Measurements from ENCODE around the gene MTRF1.

The MTRF1 gene

DNA sequence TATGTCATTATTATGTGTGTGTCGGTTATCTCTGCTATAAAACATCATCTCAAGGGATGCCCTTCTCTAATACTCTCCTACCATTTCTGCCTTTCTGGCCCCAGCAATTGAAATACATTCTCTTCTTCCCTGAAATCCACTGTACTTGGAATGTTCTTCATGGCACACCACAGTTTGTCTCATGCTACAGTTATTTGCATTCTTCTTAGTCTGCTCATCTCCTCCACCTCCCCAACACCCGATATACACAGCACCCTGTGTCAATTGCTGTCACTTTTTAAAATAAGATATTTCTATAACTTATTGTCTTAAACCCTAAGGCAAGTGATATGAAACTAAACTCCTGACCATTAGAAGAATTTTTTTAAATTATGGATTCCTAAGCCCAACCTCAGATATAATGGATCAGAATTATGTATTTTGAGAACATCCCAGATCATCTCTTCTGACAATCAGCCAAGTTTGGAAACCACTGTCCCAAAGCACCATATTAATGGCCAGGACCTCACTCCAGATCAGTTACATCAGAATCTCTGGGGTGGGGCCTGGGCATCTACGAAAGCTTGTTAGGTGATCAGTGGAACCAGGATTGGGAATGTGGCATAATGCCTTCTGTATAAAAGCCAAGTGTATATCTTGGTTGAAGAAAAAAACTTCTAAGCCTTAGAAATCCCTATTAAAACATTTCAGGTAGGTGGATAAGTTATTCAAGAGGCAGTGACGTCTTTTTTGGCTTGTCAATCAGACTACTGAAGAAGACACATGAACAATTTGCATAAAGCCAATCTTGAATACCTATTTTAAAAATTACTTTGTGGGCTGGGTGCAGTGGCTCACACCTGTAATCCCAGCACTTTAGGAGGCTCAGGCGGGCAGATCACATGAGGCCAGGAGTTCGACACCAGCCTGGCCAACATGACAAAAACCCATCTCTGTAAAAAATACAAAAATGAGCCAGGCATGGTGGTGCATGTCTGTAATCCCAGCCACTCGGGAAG, 39.0 kb downstream of the MTRF1 start:
- DNase-seq (ENCODE audit: low read depth in 2 of 2), result no peak

DNA sequence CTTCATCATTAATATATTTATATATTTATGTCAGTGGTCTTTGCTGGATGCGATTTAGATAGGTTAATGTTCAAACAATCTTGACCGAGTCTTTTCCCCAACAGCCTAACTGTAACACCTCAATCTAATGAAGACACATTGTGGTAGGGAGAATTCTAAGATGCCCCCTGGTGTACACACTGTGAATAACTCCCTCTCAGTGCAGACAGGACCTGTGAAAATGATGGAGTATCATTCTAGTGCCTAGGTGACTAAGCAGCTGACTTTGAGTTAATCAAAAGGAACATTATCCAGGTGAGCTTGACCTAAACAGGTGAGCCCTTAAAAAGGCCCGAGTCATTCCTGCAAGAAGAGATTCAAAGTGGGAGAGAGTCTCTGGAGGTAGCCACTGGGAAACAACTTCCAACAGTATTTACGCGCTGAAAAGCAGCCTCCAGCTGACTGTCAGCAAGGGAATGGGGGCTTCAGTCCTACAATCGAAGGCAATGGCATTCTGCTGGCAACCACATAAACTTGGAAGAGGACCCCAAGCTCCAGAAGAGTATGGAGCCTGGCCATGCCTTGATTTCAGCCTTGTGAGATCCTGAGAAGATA, 41.0 kb downstream of the MTRF1 start:
- DNase-seq (ENCODE audit: low read depth in 2 of 2), result peak; percentile 26 to 45

DNA sequence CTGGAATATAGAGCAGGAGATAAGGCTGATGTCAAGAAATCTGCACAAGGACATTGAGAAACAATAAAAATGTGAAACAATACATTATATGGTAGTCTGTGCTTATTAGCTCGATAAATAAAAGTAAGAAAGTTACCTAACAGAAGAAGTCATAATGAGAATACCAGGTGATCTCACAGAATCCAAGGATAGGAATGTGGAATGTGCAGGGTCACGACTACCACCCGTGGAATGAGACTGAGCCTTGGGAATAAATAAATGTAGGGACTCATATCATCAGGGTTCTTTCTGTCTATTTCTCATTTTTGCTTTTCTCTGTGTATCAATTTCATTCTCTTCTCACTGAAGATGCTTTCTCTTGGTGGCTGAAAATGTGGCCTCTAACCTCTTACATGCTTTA, 43.0 kb downstream of the MTRF1 start:
- no peak for DNase-seq (ENCODE audit: low read depth in 2 of 2)

DNA sequence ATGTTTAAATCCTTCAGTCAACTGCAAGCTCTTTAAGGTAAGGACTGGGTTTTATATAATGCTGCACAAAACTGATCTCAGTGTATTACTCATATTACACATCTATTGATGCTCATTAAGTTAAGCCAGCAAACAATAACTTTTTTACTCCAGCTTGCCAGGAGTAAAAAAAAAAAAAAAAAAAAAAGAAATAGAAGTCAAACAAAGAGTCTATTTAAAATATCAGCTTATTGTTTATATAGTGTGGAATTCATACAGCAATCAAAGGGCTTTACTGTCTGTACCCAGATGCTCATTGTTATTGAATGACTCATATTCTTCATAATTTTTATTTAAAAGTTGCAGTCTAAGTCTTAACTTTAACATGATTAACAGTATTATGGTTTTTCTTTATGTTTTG, 47.2 kb downstream of the MTRF1 start:
- DNase-seq (ENCODE audit: low read depth in 2 of 2), result no peak

DNA sequence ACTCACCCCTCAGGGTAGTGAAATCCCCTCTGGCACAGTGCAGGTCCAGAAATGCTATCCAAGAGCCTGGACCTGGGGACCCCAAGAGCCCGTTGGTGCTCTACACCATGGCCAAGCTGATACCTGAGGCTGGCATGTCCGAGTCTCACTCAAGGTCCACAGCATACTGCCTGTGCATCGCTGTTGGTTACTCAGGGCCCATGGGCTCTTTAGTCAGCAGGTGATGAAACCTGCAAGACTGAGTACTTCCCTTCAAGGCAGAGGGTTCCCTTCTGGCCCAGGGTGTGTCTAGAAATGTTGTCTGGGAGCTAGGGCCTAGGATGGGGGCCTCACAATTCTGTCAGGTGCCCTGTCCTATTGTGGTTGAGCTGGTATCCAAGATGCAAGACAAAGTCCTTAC, 49.5 kb downstream of the MTRF1 start:
- DNase-seq (ENCODE audit: low read depth in 2 of 2), result no peak

DNA sequence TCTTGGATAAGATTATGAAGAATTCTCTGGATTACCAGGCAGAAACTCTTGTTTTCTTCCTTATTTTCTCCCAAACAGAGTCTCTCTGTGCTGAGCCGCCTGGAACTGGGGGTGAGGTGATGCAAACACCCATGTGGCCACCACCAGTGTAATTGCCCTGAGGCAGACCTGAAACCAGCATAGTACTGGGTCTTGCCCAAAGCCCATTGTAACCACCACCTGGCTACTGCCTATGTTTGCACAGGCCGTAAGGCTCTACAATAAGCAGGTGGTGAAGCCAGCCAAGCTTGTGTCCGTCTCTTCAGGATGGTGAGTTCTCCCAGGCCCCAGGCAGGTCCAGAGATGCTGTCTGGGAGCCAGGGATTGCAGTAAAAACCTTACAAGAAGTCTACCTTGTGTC, 50.1 kb downstream of the MTRF1 start:
- DNase-seq (ENCODE audit: low read depth in 2 of 2), result no peak

DNA sequence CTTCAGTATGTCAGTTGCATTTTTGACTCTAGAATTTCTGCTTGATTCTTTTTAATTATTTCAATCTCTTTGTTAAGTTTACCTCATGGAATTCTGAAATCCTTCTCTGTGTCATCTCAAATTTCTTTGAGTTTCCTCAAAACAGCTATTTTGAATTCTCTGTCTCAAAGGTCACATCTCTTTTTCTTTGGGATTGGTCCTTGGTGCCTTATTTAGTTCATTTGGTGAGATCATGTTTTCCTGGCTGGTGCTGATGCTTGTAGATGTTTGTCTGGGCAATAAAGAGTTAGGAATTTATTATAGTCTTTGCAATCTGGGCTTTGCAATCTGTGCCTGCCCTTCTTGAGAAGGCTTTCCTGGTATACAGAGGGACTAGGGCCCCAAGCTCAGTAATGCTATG, 50.5 kb downstream of the MTRF1 start:
- no peak for DNase-seq (ENCODE audit: low read depth in 2 of 2)

DNA sequence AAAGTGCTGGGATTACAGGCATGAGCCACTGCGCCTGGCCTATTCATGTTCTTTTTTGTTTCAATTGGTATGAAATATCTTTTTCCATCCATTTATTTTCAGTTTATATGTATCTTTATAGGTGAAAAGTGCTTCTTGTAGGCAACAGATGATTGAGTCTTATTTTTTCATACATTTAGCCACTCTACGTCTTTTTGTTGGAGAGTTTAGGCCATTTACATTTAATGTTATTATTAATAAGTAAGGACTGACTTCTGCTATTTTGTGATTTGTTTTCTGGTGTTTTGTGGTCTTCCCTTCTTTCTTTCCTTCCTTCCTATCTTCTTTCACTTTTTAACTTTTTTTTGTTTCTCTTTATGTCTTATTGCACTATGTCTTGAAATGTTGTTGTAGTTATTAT, 52.3 kb downstream of the MTRF1 start:
- no peak for DNase-seq (ENCODE audit: low read depth in 2 of 2)

DNA sequence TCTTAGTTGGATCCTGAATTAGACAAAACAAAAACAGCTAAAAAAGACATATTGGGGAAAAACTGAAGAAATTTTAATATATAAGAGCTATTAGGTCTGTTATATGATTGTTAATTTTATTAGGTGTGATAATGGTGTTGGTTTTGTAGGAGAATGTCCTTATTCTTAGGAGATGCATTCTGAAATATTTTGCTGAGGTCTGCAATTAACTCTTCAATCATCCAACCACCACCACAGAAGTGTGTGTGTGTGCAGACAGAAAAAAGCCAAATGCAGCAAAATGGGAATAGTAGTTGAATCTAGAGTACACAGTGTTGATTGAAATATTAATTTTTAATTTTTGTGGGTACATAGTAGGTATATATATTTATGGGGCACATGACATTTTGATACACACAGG, 56.9 kb downstream of the MTRF1 start:
- DNase-seq (ENCODE audit: low read depth in 2 of 2), result no peak

DNA sequence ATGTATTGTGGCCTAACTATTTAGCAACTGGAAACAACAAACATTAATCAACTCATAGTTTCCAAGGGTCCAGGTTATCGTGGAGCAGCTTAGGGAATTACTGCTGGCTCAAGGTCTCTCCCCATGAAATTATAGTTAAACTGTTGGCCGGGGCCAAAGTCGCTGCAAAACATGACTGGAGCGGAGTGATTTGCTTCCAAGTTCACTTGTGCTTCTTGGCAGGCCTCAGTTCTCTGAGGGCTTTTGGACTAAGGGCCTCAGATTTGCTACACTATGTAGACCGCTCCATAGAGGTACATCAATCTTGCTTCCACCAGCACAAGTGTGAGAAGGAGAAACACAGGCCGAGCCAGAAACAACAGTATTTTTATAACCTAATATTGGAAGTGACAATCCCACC, 59.6 kb downstream of the MTRF1 start:
- no peak for DNase-seq (ENCODE audit: low read depth in 2 of 2)

DNA sequence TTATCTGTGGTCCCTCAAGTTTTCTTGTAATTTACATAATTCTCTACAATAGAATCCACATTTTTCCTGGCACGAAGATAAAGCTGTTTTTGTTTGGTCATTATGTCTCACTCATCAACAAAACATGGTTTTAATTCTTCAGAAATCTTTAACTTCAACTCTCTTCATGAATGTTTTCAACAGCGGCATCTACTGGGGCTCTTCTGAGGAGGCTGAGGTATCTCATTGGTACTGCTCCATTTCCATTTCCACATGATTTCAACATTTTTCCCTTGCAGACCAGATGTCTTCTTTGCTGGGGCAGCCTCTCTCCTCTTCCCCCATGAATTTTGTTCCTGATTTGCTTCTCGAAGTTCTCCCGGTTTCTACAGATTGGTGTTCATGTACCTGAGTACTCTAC, 63.2 kb downstream of the MTRF1 start:
- DNase-seq (ENCODE audit: low read depth in 2 of 2), result no peak

DNA sequence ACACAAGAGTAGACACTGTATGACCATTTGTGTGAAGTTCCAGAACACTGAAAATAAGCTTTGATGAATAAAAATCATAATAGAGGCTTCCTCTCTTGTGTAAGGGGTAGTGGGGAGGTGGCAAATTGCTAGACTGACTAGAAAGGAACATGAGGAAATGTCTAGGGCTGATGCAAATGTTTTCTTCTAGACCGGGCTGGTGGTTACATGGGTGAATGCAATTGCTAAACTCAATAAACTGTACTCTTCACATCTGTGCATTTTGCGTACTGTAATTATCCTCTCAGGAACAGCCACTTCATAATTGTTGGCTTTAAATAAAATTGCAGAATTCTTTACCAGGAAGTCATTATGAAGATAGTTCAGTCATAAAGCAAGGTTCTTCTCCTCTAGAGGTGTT, 63.9 kb downstream of the MTRF1 start:
- DNase-seq (ENCODE audit: low read depth in 2 of 2), result no peak

DNA sequence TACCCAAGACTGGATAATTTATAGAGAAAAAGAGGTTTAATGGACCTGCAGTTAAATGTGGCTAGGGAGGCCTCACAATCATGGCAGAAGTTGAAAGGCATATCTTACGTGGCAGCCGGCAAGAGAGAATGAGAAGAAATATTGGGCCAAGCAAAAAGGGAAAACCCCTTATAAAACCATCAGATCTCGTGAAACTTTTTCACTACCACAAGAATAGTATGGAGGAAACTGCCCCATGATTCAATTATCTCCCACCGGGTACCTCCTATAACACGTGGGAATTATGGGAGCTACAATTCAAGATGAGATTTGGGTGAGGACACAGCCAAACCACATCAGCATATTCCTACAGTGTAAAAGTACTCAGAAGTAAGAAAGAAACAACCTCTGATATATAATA, 64.3 kb downstream of the MTRF1 start:
- no peak for DNase-seq (ENCODE audit: low read depth in 2 of 2)

DNA sequence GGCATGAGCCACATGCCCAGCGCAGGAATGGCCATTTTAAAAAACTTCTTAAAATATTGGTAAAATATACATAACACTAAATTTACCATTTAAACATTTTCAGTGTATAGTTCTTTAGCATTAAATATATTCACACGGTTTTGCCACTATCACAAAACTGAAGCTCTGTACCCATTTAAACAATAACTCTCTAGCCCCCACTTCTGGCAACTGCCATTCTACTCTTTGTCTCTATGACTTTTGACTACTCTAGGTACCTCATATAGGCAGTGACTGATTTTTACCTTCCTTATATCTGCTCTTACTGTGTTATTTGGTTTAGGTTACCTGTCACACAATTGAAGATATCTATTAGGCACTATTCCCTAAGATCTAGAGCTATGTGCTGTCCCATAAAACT, 66.8 kb downstream of the MTRF1 start:
- no peak for DNase-seq (ENCODE audit: low read depth in 2 of 2)

DNA sequence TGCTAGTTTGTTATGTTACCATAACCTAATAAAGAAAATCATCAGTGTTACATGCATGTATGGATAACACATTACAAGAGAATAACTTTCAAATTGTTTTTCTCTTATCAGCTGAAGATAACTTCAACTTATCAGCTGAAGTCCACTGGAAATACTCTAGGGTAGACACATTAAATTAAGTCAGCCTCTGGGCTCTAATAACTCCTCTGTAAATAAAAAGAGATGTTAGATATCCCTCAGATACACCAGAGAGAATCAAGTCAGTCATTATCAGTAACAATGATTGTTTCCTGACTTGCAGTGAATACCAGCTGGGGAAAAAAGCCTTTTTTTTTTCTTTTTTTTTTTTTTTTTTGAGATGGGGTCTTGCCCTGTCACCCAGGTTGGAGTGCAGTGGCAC, 67.4 kb downstream of the MTRF1 start:
- DNase-seq (ENCODE audit: low read depth in 2 of 2), result no peak

DNA sequence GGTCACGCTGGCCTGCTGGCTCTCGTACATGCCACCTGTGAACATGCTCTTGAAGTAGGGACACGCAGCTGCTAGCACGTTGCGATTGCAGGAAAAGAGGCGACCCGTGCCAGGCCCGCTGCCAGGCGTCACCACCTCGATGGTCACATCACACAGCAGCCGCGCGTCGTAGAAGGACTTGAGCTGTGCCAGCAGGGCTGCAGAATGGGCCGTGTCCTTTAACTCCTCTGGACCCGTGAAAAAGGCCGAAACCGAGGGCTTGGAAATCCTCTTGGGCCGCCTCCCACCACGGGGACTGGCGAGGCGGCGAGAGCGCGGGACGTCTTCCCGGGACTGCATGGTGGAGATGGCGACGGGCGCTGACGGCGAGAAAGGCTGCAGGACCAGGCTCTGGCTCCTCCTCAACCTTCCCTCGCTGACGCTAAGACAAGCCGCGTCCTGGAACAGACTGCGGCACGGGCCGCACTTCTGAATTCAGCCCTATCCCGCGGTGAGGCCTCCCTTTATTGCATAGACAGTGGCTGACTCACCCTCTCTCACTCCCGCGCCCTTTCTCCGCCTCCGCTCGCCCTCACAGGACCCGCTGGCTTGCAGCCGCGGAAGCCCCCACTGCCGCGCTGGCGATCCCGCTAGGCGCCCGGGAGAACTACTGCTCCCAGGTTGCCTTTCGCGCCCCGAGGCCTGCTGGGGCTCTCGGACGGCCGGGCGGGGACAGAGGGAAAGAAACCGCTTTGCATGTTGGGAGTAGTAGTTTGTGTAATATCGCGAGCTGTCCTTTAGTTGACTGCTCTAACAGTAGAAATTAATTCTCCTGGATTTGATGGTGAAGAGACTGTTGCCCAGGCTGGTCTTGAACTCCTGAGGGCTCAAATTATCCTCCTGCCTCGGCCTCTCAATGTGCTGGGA, 69.2 kb downstream of the MTRF1 start, which contains the start of gene KBTBD7:
Gene KBTBD7, minus strand, starts transcription at position 651 of the 906 bp plus-strand sequence. Its CDS starts 312 bp downstream, at position 339.
- DNase-seq (ENCODE audit: low read depth in 2 of 2), result peak; percentile 89 to 91

DNA sequence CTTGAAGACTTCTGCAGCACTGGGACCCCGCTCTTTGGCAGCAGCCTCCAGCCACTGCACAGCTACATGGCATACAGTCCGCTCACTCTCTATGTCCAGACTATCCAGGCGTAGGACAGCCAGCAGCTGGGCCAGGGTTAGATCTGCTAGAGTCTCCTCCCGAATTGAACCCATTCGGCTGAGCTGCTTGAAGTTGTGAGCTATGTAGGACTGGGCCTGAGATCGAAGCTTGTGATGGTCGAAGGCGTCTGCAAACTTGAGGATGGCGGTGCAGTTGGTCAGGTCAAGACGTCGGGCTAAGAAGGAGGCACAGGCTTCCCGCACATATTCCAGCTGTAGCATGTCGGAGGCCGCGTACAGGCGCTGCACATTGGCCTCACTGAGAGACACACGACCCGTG, 69.9 kb downstream of the MTRF1 start:
- DNase-seq (ENCODE audit: low read depth in 2 of 2), result no peak

DNA sequence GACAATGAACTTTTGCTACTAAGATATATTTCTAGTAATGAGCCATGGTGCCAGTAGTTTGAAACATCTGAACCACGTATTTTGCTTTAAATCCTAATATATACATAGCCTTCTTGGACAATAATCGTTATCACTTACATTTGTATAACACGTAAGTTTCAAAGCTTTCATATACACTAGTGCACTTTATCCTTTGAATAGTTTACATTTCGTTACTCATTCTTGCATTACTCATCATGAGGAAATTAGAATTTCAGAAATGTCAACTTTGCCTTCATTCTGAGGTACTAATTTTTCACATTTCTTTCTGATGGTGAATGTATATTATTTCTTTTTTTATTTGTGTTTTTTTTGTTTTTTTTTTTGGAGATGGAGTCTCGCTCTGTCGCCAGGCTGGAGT, 74.8 kb downstream of the MTRF1 start:
- no peak for DNase-seq (ENCODE audit: low read depth in 2 of 2)

DNA sequence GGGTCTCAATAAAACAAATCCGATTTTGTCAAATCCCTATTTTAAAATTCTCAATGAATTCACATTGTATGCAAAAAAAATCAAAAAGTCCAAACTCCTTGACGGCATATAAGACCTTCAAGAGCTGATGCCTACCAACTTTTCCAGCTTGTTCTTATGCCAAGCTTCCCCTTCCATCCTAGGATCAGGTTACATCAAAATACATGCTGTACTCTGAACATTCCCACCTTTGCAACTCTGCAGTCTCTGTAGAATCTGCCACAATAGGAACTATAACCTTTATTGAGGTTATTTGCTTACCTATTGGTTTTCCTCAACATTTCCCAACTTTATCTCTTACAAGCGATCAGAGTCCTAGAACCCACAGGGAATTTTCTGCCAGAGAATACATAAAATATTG, 76.9 kb downstream of the MTRF1 start:
- DNase-seq (ENCODE audit: low read depth in 2 of 2), result no peak

DNA sequence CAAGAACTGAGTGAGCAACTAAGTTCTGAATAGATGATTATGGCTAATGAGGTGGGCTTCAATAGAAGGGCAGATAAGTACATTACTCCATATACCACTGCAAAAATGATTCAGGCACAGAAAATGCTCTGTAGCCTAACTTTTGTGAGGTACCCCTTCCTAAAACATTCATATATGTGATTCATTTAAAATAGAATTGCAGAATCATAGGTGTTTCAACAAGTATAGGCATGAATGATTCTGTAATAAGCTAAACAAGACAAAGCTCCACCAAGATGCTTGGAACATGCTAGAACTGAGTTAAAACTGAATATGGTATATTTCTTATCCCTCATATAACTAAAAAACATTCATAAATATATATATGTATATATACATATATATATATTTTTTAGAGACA, 81.1 kb downstream of the MTRF1 start:
- no peak for DNase-seq (ENCODE audit: low read depth in 2 of 2)

DNA sequence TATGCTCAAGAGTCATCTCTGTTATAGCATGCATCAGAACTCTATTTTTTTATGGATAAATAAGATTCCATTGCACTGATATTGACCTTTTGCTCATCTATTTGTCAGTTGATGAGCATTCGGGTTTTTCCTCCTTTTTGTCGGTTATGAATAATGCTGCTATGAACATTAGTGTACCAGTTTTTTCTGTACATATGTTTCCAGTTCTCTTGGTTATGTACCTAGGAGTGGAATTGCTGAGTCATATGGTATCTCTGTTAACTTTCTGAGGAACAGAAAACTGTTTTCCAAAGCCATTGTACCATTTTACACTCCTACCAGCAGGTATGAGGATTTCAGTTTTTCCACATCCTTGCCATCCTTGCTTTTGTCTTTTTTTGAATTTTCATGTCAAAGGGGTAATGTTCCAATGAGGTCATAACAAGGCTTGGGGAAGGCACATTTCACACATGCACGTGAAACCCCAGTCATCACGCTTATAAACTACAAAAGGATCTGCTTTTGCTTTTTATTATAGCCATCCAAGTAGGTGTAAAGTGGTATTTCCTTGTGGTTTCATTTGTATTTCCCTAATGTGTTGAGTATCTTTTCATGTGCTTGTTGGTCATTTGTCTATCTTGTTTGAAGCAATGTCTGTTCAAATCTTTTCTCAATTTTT, 83.7 kb downstream of the MTRF1 start:
- DNase-seq (ENCODE audit: low read depth in 2 of 2), result no peak

DNA sequence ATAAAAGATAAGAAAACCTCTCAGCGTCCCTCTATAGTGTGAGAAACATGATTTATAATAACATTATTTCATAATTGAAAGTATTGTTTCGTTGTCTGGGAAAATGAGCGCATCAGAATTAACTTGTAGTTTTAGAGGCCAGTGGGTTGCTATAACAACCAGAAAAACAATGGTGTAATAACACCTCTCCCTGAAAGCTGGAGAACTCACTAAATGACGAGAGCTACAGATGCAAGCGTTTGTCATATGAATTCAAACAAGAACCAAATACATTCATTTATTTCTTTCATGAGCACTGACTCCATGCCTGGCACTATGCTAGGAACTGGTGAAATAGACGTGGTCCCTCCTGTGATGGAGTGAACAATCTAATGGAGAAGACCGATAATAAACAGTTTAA, 85.3 kb downstream of the MTRF1 start:
- DNase-seq (ENCODE audit: low read depth in 2 of 2), result no peak
